HepG2 (cell line): ENCODE results near the gene TACC3. TPM values are rescaled to one million over a fixed set of nuclear protein-coding genes. Genes with fewer than 3 reads are reported as not detected.

Experiments
- ERF ChIP-seq: IDR thresholded peaks from 2 replicates; pipeline ENCODE4 v1.6.1; 2018; ENCODE audit warnings: missing biosample characterization, missing genetic modification reagents
- ETS1 ChIP-seq: sonication (generic); formaldehyde crosslinking; IDR thresholded peaks from 2 replicates; pipeline ENCODE4 v1.4.0; 2020; ENCODE audit warnings: missing genetic modification reagents
- HNF1A ChIP-seq, 2 experiments: sonication (generic) in 1 of 2; formaldehyde crosslinking in 1 of 2; IDR thresholded peaks; 2 replicates each; pipeline versions ENCODE4 v1.4.0 to v1.6.1; 2016 to 2020; ENCODE audit warnings: borderline replicate concordance in 1 of 2, low read depth in 1 of 2, mild to moderate bottlenecking in 1 of 2, missing genetic modification reagents in 1 of 2
- KLF6 ChIP-seq: IDR thresholded peaks from 2 replicates; pipeline ENCODE4 v1.8.0; 2016; ENCODE audit warnings: missing biosample characterization, missing genetic modification reagents
- NFRKB ChIP-seq: fragments of 450-650 bp; IDR thresholded peaks from 2 replicates; pipeline ENCODE4 v1.6.1; 2017
- TBX2 ChIP-seq: sonication (generic); formaldehyde crosslinking; IDR thresholded peaks from 2 replicates; pipeline ENCODE4 v1.5.0; 2020; ENCODE audit warnings: missing genetic modification reagents, mild to moderate bottlenecking, borderline replicate concordance
- TEAD3 ChIP-seq: optimal IDR thresholded peaks from 2 replicates; pipeline ENCODE3; 2016; ENCODE audit warnings: borderline replicate concordance
- ZFX ChIP-seq: sonication (generic); formaldehyde crosslinking; IDR thresholded peaks from 2 replicates; pipeline ENCODE4 v1.4.0; 2020; ENCODE audit warnings: mild to moderate bottlenecking, low read depth, missing genetic modification reagents, moderate library complexity
- ZNF687 ChIP-seq: sonication (generic); formaldehyde crosslinking; IDR thresholded peaks from 2 replicates; pipeline ENCODE4 v1.5.1; 2020; ENCODE audit warnings: mild to moderate bottlenecking, missing genetic modification reagents, moderate library complexity
- polyA plus RNA-seq, 8 experiments: library from polyadenylated mRNA; depleted of rRNA in 3 of 8; stranded (reverse) in 7 of 8; unstranded in 1 of 8; fragments of >200 nt; fragmentation: Illumina TruSeq in 4 of 8; extraction: Trizol in 4 of 8; gene quantifications; 2 replicates each; pipeline versions ENCODE4 v1.2.1 to v1.2.3, GENCODE V29; 2011 to 2016; ENCODE audit warnings: low read depth in 4 of 8, missing spikeins in 1 of 8, mixed read lengths in 1 of 8; ENCODE audit not compliant: insufficient read depth in 1 of 8
- total RNA-seq, 5 experiments: library from RNA; depleted of rRNA; stranded (reverse); fragments of >200 nt; fragmentation: Illumina TruSeq; extraction: Trizol; gene quantifications; 2 replicates each; pipeline ENCODE4 v1.2.3, GENCODE V29; 2016; ENCODE audit warnings: low read depth in 1 of 5
- TF ChIP-seq, protein P1 (sequence below), 2 experiments: sonication (generic) in 1 of 2; formaldehyde crosslinking in 1 of 2; IDR thresholded peaks; 2 replicates each; pipeline versions ENCODE4 v1.4.0 to v1.6.1; 2018 to 2020; ENCODE audit warnings: missing genetic modification reagents in 2 of 2, borderline replicate concordance in 1 of 2, low read depth in 1 of 2, mild to moderate bottlenecking in 1 of 2, missing biosample characterization in 1 of 2
- TF ChIP-seq, protein P2 (sequence below): sonication (generic); formaldehyde crosslinking; IDR thresholded peaks from 2 replicates; pipeline ENCODE4 v1.8.0; 2022; ENCODE audit warnings: missing genetic modification reagents, mild to moderate bottlenecking, inconsistent platforms, borderline replicate concordance
- TF ChIP-seq, protein P3 (sequence below): sonication (generic); formaldehyde crosslinking; IDR thresholded peaks from 2 replicates; pipeline ENCODE4 v1.4.0; 2020; ENCODE audit warnings: missing genetic modification reagents, borderline replicate concordance

TACC3 gene
- total and polyA plus RNA-seq, 2 of the 13 experiments (the other 11 are each of a cell fraction or from before 2014, with no cell fraction given): 20.3 to 21.2 TPM

DNA sequence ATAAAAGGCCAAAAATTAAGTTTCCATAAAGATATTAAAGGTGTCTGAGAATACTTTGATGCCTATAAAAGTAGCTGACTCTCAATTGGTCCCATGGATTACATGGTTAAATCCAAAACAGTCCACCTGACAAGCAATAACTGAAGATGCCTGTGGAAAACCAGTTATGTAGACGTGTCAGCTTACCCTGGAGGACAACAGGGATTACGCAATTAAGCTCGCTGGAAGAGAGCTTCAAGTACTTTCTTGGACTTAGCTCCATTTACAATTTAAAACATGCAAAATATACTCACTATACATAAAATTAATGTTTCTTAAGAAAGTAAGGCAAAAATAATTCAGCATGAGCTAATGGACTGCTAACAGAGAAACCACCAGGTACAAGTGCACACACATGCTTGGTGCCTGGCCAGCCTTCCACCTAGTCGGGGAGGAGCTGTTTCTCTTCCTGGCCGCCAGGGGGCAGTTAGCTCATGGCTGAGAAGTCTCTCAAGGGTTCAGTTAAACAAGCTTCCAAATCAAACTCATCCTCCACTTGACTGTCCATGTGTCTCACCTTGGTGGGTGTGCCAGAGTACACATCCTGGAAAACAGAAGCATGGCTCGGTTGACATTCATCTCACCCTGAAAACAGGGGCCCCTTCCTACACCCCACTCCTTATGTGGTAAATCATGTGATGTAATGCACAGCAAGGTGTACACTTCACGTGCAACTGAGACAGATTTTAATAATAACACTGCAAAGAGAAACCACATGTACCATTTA, 28.0 kb upstream of the TACC3 start (continued):
- TF ChIP-seq HNF1A (IDR thresholded peaks at IDR 0.05; ENCODE audit: low read depth): no peak
- TF ChIP-seq HNF1A (CRISPR knock-in tag; IDR thresholded peaks at IDR 0.05; ENCODE audit: borderline replicate concordance): no peak
- no peak for TF ChIP-seq NFRKB
- TF ChIP-seq, protein P1, sequence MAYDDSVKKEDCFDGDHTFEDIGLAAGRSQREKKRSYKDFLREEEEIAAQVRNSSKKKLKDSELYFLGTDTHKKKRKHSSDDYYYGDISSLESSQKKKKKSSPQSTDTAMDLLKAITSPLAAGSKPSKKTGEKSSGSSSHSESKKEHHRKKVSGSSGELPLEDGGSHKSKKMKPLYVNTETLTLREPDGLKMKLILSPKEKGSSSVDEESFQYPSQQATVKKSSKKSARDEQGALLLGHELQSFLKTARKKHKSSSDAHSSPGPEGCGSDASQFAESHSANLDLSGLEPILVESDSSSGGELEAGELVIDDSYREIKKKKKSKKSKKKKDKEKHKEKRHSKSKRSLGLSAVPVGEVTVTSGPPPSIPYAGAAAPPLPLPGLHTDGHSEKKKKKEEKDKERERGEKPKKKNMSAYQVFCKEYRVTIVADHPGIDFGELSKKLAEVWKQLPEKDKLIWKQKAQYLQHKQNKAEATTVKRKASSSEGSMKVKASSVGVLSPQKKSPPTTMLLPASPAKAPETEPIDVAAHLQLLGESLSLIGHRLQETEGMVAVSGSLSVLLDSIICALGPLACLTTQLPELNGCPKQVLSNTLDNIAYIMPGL (CRISPR knock-in tag; IDR thresholded peaks at IDR 0.05; ENCODE audit: borderline replicate concordance in 1 of 2, low read depth in 1 of 2): peak in 1 of 2 experiments; percentile 50; a peak in 1 of 4 replicates
- TF ChIP-seq, protein P2, sequence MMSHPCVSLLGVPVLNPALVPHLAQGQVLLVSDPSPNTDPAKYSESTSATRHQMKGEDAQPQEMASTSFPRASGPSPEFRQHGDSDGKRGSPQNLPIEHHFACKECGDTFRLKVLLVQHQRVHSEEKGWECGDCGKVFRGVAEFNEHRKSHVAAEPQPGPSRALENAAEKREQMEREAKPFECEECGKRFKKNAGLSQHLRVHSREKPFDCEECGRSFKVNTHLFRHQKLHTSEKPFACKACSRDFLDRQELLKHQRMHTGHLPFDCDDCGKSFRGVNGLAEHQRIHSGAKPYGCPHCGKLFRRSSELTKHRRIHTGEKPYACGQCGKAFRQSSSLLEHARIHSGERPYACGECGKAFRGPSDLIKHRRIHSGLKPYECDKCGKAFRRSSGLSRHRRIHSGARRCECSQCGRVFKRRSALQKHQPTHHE (CRISPR knock-in tag): no peak
- TF ChIP-seq ZFX: no peak; the same call in 1 of the 2 replicates
- TF ChIP-seq, protein P3, sequence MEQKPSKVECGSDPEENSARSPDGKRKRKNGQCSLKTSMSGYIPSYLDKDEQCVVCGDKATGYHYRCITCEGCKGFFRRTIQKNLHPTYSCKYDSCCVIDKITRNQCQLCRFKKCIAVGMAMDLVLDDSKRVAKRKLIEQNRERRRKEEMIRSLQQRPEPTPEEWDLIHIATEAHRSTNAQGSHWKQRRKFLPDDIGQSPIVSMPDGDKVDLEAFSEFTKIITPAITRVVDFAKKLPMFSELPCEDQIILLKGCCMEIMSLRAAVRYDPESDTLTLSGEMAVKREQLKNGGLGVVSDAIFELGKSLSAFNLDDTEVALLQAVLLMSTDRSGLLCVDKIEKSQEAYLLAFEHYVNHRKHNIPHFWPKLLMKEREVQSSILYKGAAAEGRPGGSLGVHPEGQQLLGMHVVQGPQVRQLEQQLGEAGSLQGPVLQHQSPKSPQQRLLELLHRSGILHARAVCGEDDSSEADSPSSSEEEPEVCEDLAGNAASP (CRISPR knock-in tag): 0 out of 2 replicates have a peak, but pooled peaks have one; percentile 15
- TF ChIP-seq ERF (CRISPR knock-in tag): 0 out of 2 replicates have a peak, but pooled peaks have one; percentile 54
- no peak for TF ChIP-seq TBX2 (CRISPR knock-in tag)
- TF ChIP-seq ZNF687: no peak
- TF ChIP-seq TEAD3 (CRISPR knock-in tag): peak; percentile 25
- peak; percentile 34; the same call in 1 of the 2 replicates for TF ChIP-seq KLF6 (CRISPR knock-in tag)
- TF ChIP-seq ETS1 (CRISPR knock-in tag): no peak
